ENCODE results near the gene EXD2.

- TF ChIP-seq CTCF (IDR thresholded peaks at IDR 0.05) = no peak
- no peak for TF ChIP-seq POLR2A (IDR thresholded peaks at IDR 0.05)
Measured at GRCh38 chr14:69238883-69239282, 47.6 kb downstream of the EXD2 start.
